ENCODE data around the gene USP40. TPM values are rescaled to one million over a fixed set of nuclear protein-coding genes. Genes with fewer than 3 reads are reported as not detected.

The USP40 gene
- total RNA-seq, 1 donor: 40.2 TPM

DNA sequence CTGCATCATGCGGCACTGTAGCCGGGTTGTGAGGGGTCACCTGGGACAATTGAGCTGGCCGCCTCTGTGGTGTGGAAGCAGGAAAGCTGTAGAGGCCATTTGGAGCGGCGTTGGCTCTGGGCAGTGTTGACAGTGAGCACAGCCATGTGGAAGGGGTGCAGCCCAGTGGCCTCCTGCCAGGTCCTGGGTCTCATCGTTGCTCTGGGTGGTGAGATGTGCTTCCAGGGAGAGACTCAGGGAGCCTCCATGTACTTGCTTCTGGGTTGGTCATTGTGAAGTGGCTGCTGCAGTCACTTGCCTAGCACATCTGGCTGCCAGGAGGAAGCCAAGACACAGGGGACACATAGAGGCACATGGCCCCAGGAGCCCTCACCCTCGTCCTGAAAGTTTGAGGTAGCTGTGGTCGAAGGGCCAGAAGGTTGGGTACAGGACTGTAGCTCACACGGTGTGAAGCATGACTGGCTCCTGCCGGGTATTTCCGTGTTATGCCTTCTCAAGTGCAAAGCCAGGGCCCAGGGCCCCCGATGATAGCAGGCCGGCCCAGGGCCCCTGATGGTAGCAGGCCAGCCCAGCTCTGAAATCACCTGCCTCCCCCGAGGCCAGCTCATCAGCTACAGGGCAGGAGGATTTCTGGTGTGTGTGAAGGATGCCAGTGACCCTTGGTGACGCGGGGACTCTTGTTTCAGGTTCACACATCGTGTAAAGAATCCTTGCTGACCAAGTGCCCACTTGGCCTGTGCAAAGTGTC, 129.7 kb downstream of the USP40 start:
- no peak overlapping the region for H3K4me3 ChIP-seq (ENCODE audit: low read depth, low read length)
- DNase-seq (ENCODE audit: low read depth): no peak
- TF ChIP-seq, protein P1, sequence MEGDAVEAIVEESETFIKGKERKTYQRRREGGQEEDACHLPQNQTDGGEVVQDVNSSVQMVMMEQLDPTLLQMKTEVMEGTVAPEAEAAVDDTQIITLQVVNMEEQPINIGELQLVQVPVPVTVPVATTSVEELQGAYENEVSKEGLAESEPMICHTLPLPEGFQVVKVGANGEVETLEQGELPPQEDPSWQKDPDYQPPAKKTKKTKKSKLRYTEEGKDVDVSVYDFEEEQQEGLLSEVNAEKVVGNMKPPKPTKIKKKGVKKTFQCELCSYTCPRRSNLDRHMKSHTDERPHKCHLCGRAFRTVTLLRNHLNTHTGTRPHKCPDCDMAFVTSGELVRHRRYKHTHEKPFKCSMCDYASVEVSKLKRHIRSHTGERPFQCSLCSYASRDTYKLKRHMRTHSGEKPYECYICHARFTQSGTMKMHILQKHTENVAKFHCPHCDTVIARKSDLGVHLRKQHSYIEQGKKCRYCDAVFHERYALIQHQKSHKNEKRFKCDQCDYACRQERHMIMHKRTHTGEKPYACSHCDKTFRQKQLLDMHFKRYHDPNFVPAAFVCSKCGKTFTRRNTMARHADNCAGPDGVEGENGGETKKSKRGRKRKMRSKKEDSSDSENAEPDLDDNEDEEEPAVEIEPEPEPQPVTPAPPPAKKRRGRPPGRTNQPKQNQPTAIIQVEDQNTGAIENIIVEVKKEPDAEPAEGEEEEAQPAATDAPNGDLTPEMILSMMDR (IDR thresholded peaks at IDR 0.05; ENCODE audit: insufficient read depth, low read length): no peak

DNA sequence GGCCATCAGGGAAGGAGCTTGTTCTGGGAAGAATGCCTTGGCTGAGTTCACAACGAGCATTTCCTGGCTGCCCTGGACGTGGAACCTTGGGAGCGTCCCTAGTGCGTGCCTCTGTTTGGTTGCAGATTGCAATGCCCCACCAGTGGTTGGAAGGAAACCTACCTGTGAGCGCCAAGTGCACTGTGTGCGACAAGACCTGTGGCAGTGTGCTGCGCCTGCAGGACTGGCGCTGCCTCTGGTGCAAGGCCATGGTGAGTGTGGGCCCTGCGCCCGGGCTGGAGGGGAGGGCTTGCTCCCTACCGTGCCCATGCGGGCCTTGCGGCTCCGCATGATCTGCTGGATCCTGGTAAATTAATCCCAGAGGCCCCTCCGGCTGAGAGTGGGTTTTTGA, 130.4 kb downstream of the USP40 start:
- DNase-seq (ENCODE audit: low read depth): no peak
- TF ChIP-seq, protein P1 (IDR thresholded peaks at IDR 0.05; ENCODE audit: insufficient read depth, low read length): no peak
- no peak overlapping the region for H3K4me3 ChIP-seq (ENCODE audit: low read depth, low read length)

DNA sequence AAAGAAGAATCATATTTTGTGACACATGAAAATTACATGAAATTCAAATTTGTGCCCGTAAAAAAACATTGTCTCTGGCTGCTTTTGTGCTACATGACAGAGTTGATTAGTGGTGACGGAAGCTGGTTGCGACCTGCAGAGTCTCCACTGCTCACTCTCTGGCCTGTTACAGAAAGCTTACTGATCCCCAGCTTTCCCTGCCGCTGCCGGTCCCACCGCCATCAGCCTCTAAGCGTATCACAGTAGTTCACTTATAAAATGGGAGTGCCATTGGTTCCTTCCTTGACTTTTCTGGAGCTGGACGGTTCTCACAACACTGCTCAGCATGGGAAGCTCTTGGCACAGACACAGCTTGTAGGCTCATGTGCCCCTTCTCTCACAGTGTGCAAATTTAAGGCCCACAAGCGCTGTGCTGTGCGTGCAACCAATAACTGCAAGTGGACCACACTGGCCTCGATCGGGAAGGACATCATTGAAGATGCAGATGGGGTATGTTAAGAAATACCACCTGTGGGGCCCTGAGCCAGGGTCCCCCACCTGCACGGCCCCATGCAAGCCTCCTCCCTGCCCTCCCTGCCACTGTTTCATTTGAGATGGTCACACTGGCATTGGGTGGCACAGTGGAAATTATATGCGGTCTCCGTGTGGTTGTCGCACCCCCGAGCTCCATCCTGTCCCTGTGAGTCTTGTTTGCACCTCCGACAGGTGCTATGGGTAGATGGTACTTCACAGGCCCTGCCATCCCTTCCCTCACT, 131.0 kb downstream of the USP40 start:
- TF ChIP-seq, protein P1 (IDR thresholded peaks at IDR 0.05; ENCODE audit: insufficient read depth, low read length): no peak
- H3K4me3 ChIP-seq (ENCODE audit: low read depth, low read length): no peak overlapping the region
- no peak for DNase-seq (ENCODE audit: low read depth)

DNA sequence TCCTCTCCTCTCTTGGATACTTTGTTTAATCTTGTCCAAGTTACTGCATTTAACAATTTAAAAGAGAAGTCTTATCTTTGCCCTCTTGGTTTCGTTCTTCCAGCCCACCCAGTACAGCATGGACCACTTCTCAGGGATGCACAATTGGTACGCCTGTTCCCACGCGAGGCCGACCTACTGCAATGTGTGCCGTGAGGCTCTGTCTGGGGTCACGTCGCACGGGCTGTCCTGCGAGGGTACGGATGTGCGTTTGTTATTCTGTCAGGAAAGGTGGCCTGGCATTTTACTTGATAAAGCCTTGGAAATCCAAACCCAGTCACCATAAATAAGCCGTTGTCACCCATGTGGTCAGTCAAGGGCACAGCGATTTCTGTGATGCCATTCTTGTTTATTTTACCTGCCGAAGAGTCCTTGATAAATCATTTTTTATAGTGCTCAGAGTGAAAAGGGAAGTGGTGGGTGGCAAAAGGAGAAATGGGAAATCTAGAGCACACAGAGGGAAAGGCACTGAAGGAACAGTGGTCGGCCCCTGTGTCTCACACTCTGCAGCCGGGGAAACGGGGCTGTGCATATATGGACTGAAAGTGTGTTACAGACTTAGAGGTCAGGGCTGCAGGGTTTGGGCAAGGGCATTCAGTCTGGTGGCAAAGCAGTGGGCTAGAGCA, 131.8 kb downstream of the USP40 start:
- TF ChIP-seq, protein P1 (IDR thresholded peaks at IDR 0.05; ENCODE audit: insufficient read depth, low read length): no peak
- H3K4me3 ChIP-seq (ENCODE audit: low read depth, low read length): no peak overlapping the region
- DNase-seq (ENCODE audit: low read depth): no peak

DNA sequence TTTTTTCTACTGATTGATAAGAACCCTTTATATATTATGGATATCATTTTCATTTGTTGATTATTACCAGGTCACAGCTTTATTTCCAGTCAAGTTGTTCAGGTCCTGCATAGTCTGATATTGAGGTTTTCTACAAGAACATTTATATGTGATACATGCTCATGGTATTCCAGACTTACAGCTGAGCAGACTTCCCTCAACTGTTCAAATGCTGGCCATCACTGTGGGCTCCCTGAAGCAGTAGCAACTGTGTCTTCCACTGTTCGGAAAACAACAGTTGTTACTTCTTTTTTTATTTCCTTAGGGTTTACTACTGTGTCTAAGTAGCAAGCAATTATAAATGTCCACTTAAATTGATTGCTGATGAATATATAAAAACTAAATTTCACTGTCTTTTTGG, 132.8 kb downstream of the USP40 start:
- DNase-seq (ENCODE audit: low read depth): no peak
- H3K4me3 ChIP-seq (ENCODE audit: low read depth, low read length): no peak overlapping the region
- TF ChIP-seq, protein P1 (IDR thresholded peaks at IDR 0.05; ENCODE audit: insufficient read depth, low read length): no peak

DNA sequence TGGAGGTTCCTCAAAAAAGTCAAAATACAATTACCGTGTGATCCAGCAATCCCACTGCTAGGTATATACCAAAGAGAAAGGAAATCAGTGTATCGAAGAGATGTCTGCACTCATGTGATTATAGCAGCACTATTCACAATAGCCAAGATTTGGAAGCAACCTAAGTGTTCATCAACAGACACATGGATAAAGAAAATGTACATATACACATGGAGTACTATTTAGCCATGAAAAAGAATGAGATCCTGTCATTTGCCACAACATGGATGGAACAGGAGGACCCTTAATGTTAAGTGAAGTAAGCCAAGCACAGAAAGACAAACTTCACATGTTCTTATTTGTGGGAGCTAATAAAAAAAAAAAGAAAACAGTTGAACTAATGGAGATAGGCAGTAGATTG, 133.6 kb downstream of the USP40 start:
- no peak overlapping the region for H3K4me3 ChIP-seq (ENCODE audit: low read depth, low read length)
- TF ChIP-seq, protein P1 (IDR thresholded peaks at IDR 0.05; ENCODE audit: insufficient read depth, low read length): no peak

More for the DNA sequence above, 133.6 kb downstream of the USP40 start:
- DNase-seq (ENCODE audit: low read depth): no peak

Data from fibroblast of the aortic adventitia (primary cell).